GM12872 (cell line): ENCODE measurements around the gene ANAPC16.

Experiments
- TF ChIP-seq, protein P1 (sequence below): IDR thresholded peaks from 3 replicates; pipeline ENCODE4 v1.5.1; 2011; ENCODE audit warnings: low read depth, mild to moderate bottlenecking, low read length, moderate library complexity; ENCODE audit not compliant: insufficient read depth

Gene ANAPC16

DNA sequence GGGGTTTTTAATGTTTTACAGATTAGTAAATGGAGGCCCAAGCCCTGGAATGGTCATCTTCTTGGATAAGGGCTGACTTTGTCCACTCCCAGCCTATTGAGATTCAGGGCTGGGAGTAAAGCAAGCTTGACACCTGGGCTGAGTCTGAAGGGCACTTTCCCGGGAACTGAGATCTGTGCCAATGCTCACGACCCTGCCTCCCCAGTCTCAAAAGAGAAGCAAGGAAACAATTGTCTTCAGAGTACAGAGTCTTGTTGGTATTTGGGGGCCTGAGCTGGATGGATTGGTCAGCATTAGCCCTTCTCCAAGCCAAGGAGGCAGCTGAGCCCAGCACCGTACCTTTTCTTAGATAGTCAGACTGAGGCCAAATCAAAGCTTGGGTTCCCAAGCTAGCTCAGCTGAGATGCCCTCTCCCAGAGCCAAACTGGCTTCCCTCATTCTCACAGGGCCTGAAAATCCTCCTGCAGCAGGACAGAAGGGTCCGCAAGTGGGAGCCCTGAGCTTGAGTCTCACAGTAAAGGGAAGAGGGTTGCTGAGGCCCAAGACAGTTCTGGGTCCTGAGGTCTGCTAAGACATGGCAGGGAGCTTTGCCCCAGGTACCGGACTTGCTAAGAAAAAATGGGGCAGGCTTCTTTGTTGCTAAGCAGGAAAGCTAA, 61.7 kb downstream of the ANAPC16 start:
- TF ChIP-seq, protein P1, sequence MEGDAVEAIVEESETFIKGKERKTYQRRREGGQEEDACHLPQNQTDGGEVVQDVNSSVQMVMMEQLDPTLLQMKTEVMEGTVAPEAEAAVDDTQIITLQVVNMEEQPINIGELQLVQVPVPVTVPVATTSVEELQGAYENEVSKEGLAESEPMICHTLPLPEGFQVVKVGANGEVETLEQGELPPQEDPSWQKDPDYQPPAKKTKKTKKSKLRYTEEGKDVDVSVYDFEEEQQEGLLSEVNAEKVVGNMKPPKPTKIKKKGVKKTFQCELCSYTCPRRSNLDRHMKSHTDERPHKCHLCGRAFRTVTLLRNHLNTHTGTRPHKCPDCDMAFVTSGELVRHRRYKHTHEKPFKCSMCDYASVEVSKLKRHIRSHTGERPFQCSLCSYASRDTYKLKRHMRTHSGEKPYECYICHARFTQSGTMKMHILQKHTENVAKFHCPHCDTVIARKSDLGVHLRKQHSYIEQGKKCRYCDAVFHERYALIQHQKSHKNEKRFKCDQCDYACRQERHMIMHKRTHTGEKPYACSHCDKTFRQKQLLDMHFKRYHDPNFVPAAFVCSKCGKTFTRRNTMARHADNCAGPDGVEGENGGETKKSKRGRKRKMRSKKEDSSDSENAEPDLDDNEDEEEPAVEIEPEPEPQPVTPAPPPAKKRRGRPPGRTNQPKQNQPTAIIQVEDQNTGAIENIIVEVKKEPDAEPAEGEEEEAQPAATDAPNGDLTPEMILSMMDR: no peak

DNA sequence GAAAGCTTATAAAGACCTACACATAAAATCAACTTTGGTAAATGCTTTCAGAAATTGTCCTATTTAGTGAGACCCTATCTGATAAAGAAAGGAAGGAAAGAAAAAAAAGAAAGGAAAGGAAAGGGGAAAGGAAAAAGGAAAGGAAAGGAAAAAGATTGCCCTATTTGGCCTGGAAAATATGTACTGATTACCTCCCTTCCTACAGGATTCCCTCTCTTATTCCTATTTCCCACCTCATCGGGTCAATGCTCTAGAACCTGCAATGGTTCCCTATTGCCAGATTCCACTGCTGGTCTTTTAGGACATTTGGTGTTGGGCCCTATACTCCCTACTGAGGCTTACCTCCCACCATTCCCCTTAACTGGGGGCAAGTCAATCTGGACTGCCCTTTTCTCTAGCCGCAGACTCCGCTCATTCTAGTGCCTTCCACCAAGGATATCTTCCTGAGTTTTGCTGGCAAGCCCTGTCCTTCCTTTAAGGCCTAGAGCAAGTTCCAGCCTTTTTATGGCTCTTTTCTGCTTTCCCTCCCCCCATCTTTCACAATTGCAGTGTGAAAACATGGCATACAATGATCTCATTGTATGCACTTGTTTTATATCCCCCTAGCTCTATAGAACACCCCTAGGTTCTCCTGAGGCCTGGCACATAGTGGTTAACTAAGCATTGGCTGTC, 62.3 kb downstream of the ANAPC16 start:
- TF ChIP-seq, protein P1: no peak

DNA sequence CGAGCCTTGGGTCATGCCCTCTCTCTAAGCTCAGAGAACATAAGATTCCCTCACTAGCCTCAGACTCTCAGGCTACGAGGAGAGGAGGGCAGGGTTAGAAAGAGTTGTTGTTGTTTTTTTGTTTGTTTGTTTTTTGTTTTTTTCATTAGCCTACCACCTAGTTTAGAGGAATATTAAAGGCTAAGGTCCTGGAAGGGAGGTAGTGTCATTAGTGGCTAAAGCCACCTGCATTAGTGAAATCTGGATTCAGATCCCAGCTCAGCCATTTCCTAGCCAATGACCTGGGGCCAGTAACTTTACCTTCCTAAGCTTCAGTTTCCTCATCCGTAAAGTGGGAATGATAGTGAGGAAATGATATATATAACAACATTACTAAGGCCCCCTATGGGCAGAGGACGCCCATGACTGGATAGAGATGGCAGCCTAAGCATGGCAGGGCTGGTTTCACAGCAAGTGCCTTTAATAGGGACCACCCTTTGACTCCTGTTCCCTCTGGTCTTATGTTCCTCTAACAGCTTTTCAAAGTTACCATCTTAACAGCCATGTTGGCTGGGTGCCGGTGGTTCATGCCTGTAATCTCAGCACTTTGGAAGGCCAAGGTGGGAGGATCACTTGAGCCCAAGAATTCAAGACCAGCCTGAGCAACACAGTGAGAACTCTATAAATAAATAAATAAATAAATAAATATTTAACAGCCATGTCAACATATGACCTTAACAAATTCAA, 63.0 kb downstream of the ANAPC16 start:
- TF ChIP-seq, protein P1: peak; percentile 43; the same call in 2 of the 3 replicates

DNA sequence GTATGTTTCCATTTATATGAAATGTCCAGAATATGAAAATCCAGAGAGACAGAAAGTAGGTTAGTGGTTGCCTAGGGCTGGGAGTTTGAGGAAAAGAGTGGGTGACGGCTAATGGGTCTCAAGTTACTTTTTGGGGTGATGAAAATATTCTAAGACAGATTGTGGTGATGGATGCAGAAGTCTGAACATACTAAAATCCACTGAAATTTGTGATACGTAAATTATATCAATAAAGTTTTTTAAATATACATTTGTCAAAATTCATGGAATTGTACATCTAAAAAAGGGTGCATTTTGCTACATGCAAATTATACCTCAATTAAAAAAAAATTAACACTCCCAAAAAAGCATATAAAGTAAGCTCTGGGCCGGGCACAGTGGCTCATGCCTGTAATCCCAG, 67.3 kb downstream of the ANAPC16 start:
- TF ChIP-seq, protein P1: no peak
